ENCODE data around the gene BBS4. TPM values are rescaled to one million over a fixed set of nuclear protein-coding genes. Genes with fewer than 3 reads are reported as not detected.

Gene BBS4
- polyA plus RNA-seq, 4 donors: 2.9 to 27.2 (median 6.0) TPM

DNA sequence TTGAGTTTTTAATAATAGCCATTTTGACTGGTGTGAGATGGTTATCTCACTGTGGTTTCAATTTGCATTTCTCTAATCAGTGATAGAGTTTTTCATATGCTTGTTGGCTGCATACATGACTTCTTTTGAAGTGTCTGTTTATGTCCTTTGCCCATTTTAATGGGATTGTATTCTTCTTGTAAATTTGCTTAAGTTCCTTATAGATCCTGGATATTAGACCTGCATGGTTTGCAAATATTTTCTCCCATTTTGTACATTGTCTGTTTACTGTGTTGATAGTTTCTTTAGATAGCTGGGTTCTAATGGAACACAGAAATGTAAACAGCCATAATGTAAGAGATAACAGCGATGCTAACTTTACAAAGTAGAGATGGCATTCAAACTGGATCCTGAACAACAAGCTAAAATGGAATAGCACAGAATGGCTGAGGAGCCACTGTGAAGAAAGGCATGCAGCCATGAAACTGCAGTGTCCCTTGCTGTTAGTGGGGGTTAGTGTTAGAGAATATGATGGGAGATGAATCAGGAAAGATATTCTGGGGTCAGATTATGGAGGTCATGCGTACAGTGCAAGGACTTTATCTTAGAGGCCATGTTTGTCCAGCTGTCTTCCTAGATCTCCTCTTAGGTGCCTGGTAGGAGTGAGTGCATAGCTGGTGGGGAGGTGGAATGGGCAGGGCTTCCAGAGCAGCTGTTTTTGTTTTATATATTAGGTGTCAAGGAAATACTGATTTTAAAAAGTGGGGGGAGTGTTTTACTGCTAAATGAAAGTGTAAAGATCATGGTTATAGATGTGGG lies 48.1 kb downstream of the BBS4 start:
- no peak for FAIRE-seq
- 72 to 91% (median 84%) methylated on average over 2 of the region's 2 CpGs for WGBS, 3 donors

DNA sequence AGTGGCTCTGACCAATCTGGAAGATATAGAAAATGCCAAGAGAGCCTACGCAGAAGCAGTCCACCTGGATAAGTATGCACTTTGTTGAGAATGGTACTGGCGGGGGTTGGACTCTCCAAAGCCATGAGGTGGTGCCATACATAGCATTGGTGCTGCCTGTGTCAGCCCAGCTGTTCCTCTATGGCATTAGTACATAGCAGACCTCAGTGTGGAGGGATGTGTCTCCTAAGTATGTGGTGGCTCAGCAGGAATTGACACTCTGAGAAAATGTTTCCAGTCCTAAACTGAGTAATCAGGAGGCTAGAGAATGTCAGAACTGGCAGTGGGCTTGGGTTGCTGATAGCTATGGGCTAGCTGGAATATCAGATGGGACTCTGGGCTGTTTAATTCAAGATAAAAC lies 49.1 kb downstream of the BBS4 start:
- H3K27ac ChIP-seq (ENCODE audit: low read depth in 1 of 3, low read length in 2 of 3): no peak overlapping the region
- peaks cover 0 to 2% (median 0%) of the 10 kb centered on the region in 3 donors for H3K4me1 ChIP-seq (ENCODE audit: control insufficient read depth in 3 of 3, insufficient read depth in 2 of 3, low read depth in 1 of 3, low read length in 2 of 3)
- peaks cover 7 to 37% (median 13%) of the 10 kb centered on the region in 3 donors for H3K36me3 ChIP-seq (ENCODE audit: control insufficient read depth in 3 of 3, insufficient read depth in 2 of 3, low read depth in 1 of 3, low read length in 3 of 3)
- H3K9me3 ChIP-seq (ENCODE audit: control insufficient read depth in 2 of 2, insufficient read depth in 1 of 2, low read depth in 1 of 2, low read length in 1 of 2): no peaks in the 10 kb centered on the region
- no peak for FAIRE-seq
- 93 to 98% (median 94%) methylated on average over 2 of the region's 2 CpGs for WGBS, 3 donors
- no peaks in the 10 kb centered on the region for H3K27me3 ChIP-seq (ENCODE audit: control insufficient read depth in 3 of 3, insufficient read depth in 3 of 3, low read length in 3 of 3)
- no peak overlapping the region for H3K4me3 ChIP-seq (ENCODE audit: low read depth in 1 of 3, low read length in 3 of 3)
- no peak for DNase-seq

More for the DNA sequence above, 48.1 kb downstream of the BBS4 start:
- Histone ChIP-seq H3K36me3 (ENCODE audit: control insufficient read depth in 3 of 3, insufficient read depth in 2 of 3, low read depth in 1 of 3, low read length in 3 of 3) (peaks cover 7 to 36% (median 11%) of the 10 kb centered on the region in 3 donors), H3K27ac (ENCODE audit: low read depth in 1 of 3, low read length in 2 of 3) (no peak overlapping the region), H3K27me3 (ENCODE audit: control insufficient read depth in 3 of 3, insufficient read depth in 3 of 3, low read length in 3 of 3) (no peaks in the 10 kb centered on the region), H3K4me1 (ENCODE audit: control insufficient read depth in 3 of 3, insufficient read depth in 2 of 3, low read depth in 1 of 3, low read length in 2 of 3) (no peaks in the 10 kb centered on the region), H3K4me3 (ENCODE audit: low read depth in 1 of 3, low read length in 3 of 3) (no peak overlapping the region), H3K9me3 (ENCODE audit: control insufficient read depth in 2 of 2, insufficient read depth in 1 of 2, low read depth in 1 of 2, low read length in 1 of 2) (no peaks in the 10 kb centered on the region)
- no peak for DNase-seq

DNA sequence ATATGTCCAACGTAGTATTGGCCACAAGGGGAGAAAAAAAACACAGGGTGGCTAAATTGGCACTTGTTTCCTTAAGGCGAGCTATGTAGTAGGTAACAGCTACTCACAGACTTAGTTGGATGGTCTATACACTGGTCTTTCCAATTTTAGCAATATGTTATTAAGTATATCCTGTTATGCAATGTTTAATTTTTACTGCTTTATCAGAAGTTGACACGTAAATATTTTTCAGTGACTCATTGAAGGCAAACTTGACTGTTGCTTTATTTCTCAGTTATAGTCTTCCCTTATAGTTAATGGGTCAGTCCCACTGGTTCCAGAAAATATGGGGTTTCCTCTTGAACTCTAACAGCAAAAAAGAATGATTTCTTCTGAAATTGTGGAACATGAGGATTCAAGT lies 51.1 kb downstream of the BBS4 start:
- H3K27ac ChIP-seq (ENCODE audit: low read depth in 1 of 3, low read length in 2 of 3): no peak overlapping the region
- H3K4me1 ChIP-seq (ENCODE audit: control insufficient read depth in 3 of 3, insufficient read depth in 2 of 3, low read depth in 1 of 3, low read length in 2 of 3): peaks cover 0 to 2% (median 0%) of the 10 kb centered on the region in 3 donors
- no peaks in the 10 kb centered on the region for H3K27me3 ChIP-seq (ENCODE audit: control insufficient read depth in 3 of 3, insufficient read depth in 3 of 3, low read length in 3 of 3)
- FAIRE-seq: no peak
- H3K9me3 ChIP-seq (ENCODE audit: control insufficient read depth in 2 of 2, insufficient read depth in 1 of 2, low read depth in 1 of 2, low read length in 1 of 2): no peaks in the 10 kb centered on the region
- H3K4me3 ChIP-seq (ENCODE audit: low read depth in 1 of 3, low read length in 3 of 3): no peak overlapping the region
- WGBS, 3 donors: 83 to 86% (median 83%) methylated on average over 3 of the region's 3 CpGs
- H3K36me3 ChIP-seq (ENCODE audit: control insufficient read depth in 3 of 3, insufficient read depth in 2 of 3, low read depth in 1 of 3, low read length in 3 of 3): peaks cover 7 to 29% (median 13%) of the 10 kb centered on the region in 3 donors
- no peak for DNase-seq

DNA sequence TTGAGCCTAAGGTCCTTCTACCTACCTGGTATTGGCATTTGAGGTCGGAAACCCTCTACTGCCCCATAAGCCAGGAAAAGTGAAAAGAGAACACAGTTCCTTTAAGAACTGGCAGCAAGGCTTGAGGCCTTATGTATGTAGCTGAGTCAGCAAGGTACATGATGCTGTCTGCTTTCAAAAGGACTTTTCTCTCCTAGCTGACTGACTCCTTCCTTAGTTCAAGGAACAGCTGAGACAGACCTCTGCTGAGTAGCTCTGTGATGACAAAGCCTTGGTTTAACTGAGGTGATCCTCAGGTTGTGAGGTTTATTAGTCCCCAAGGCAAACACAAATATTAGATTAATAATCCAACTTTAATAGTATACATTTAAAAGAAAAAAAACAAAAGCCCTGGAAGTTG lies 51.7 kb downstream of the BBS4 start:
- no peak overlapping the region for H3K27ac ChIP-seq (ENCODE audit: low read depth in 1 of 3, low read length in 2 of 3)
- H3K36me3 ChIP-seq (ENCODE audit: control insufficient read depth in 3 of 3, insufficient read depth in 2 of 3, low read depth in 1 of 3, low read length in 3 of 3): peaks cover 7 to 26% (median 13%) of the 10 kb centered on the region in 3 donors
- no peaks in the 10 kb centered on the region for H3K9me3 ChIP-seq (ENCODE audit: control insufficient read depth in 2 of 2, insufficient read depth in 1 of 2, low read depth in 1 of 2, low read length in 1 of 2)
- H3K4me3 ChIP-seq (ENCODE audit: low read depth in 1 of 3, low read length in 3 of 3): no peak overlapping the region
- no peaks in the 10 kb centered on the region for H3K27me3 ChIP-seq (ENCODE audit: control insufficient read depth in 3 of 3, insufficient read depth in 3 of 3, low read length in 3 of 3)
- peaks cover 0 to 2% (median 0%) of the 10 kb centered on the region in 3 donors for H3K4me1 ChIP-seq (ENCODE audit: control insufficient read depth in 3 of 3, insufficient read depth in 2 of 3, low read depth in 1 of 3, low read length in 2 of 3)
- DNase-seq (no peak), FAIRE-seq (no peak)
- WGBS, 3 donors: 94 to 100% (median 97%) methylated on average over 1 of the region's 1 CpG

- FAIRE-seq (no peak), DNase-seq (peak in 1 of 2 donors; percentile 4)
- Histone ChIP-seq H3K27ac (ENCODE audit: low read depth in 1 of 3, low read length in 2 of 3) (no peak overlapping the region), H3K4me3 (ENCODE audit: low read depth in 1 of 3, low read length in 3 of 3) (no peak overlapping the region), H3K9me3 (ENCODE audit: control insufficient read depth in 2 of 2, insufficient read depth in 1 of 2, low read depth in 1 of 2, low read length in 1 of 2) (no peaks in the 10 kb centered on the region), H3K27me3 (ENCODE audit: control insufficient read depth in 3 of 3, insufficient read depth in 3 of 3, low read length in 3 of 3) (no peaks in the 10 kb centered on the region), H3K36me3 (ENCODE audit: control insufficient read depth in 3 of 3, insufficient read depth in 2 of 3, low read depth in 1 of 3, low read length in 3 of 3) (peaks cover 7 to 19% (median 9%) of the 10 kb centered on the region in 3 donors), H3K4me1 (ENCODE audit: control insufficient read depth in 3 of 3, insufficient read depth in 2 of 3, low read depth in 1 of 3, low read length in 2 of 3) (peaks cover 0 to 2% (median 0%) of the 10 kb centered on the region in 3 donors)
- 50 to 76% (median 66%) methylated on average over 1 of the region's 1 CpG for WGBS, 3 donors
These were observed 54.2 kb downstream of the BBS4 start for GRCh38 chr15:72740219-72740618.

DNA sequence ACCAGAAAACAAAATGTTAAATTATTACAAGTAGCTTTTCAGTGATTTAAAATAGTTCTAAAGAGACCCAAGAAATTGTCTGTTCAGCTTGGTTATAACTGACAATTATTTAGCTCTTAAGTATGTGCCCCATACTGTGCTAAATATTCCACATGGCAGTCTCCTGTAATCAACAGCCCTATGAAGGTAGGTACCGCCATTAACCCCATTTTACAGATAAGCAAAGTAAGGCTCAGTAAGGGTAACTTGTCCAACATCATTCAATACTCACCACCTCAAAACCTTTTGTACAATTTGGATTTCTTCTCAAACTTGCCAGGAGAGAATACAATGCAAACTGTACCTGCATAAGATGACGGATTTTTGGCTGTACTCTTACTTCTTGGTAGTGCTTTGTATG lies 63.7 kb downstream of the BBS4 start:
- Histone ChIP-seq H3K27ac (ENCODE audit: low read depth in 1 of 3, low read length in 2 of 3) (no peak overlapping the region), H3K9me3 (ENCODE audit: control insufficient read depth in 2 of 2, insufficient read depth in 1 of 2, low read depth in 1 of 2, low read length in 1 of 2) (no peaks in the 10 kb centered on the region), H3K4me1 (ENCODE audit: control insufficient read depth in 3 of 3, insufficient read depth in 2 of 3, low read depth in 1 of 3, low read length in 2 of 3) (no peaks in the 10 kb centered on the region), H3K36me3 (ENCODE audit: control insufficient read depth in 3 of 3, insufficient read depth in 2 of 3, low read depth in 1 of 3, low read length in 3 of 3) (peaks cover 3 to 21% (median 10%) of the 10 kb centered on the region in 3 donors), H3K4me3 (ENCODE audit: low read depth in 1 of 3, low read length in 3 of 3) (no peak overlapping the region), H3K27me3 (ENCODE audit: control insufficient read depth in 3 of 3, insufficient read depth in 3 of 3, low read length in 3 of 3) (no peaks in the 10 kb centered on the region)
- FAIRE-seq (no peak), DNase-seq (no peak)
- WGBS, 3 donors: 94 to 98% (median 96%) methylated on average over 2 of the region's 2 CpGs

- no peak overlapping the region for H3K27ac ChIP-seq (ENCODE audit: low read depth in 1 of 3, low read length in 2 of 3)
- no peak overlapping the region for H3K4me3 ChIP-seq (ENCODE audit: low read depth in 1 of 3, low read length in 3 of 3)
- no peaks in the 10 kb centered on the region for H3K4me1 ChIP-seq (ENCODE audit: control insufficient read depth in 3 of 3, insufficient read depth in 2 of 3, low read depth in 1 of 3, low read length in 2 of 3)
- FAIRE-seq (no peak), DNase-seq (no peak)
- H3K9me3 ChIP-seq (ENCODE audit: control insufficient read depth in 2 of 2, insufficient read depth in 1 of 2, low read depth in 1 of 2, low read length in 1 of 2): no peaks in the 10 kb centered on the region
- 76 to 85% (median 84%) methylated on average over 9 of the region's 9 CpGs for WGBS, 3 donors
- H3K27me3 ChIP-seq (ENCODE audit: control insufficient read depth in 3 of 3, insufficient read depth in 3 of 3, low read length in 3 of 3): no peaks in the 10 kb centered on the region
- peaks cover 7 to 40% (median 10%) of the 10 kb centered on the region in 3 donors for H3K36me3 ChIP-seq (ENCODE audit: control insufficient read depth in 3 of 3, insufficient read depth in 2 of 3, low read depth in 1 of 3, low read length in 3 of 3)
These were observed 65.9 kb downstream of the BBS4 start for GRCh38 chr15:72751751-72752455.

DNA sequence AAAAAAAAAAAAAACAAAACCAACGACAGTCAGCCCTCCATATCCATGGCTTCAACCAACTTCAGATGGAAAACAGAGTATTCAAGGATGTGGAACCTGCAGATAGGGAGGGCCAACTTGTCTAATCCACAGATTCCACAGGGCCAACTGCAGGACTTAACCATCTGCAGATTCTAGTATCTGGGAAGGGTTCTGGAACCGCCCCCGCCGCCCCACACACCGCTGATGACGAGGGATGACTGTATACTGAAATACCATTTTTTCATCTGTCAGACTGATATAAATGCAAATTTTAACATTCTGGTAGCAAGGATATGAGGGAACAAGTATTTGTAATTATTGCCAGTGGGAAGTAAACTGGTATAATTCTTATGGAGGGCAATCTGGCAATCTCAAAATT lies 68.1 kb downstream of the BBS4 start:
- no peak for DNase-seq
- no peaks in the 10 kb centered on the region for H3K4me1 ChIP-seq (ENCODE audit: control insufficient read depth in 3 of 3, insufficient read depth in 2 of 3, low read depth in 1 of 3, low read length in 2 of 3)
- no peak overlapping the region for H3K4me3 ChIP-seq (ENCODE audit: low read depth in 1 of 3, low read length in 3 of 3)
- peaks cover 8 to 47% (median 15%) of the 10 kb centered on the region in 3 donors for H3K36me3 ChIP-seq (ENCODE audit: control insufficient read depth in 3 of 3, insufficient read depth in 2 of 3, low read depth in 1 of 3, low read length in 3 of 3)
- no peak for FAIRE-seq
- H3K9me3 ChIP-seq (ENCODE audit: control insufficient read depth in 2 of 2, insufficient read depth in 1 of 2, low read depth in 1 of 2, low read length in 1 of 2): no peaks in the 10 kb centered on the region
- WGBS, 3 donors: 93 to 95% (median 94%) methylated on average over 6 of the region's 6 CpGs
- no peaks in the 10 kb centered on the region for H3K27me3 ChIP-seq (ENCODE audit: control insufficient read depth in 3 of 3, insufficient read depth in 3 of 3, low read length in 3 of 3)
- no peak overlapping the region for H3K27ac ChIP-seq (ENCODE audit: low read depth in 1 of 3, low read length in 2 of 3)

Data from small intestine (tissue), 7 donors.